Upper lobe of right lung (tissue), 1 donor: ENCODE data around the gene CALM1. TPM values are rescaled to one million over a fixed set of nuclear protein-coding genes. Genes with fewer than 3 reads are reported as not detected.

Source experiments
- ATAC-seq: fragments of 200-7000 bp; cut with Tn5 transposase; one replicate; pipeline ENCODE4 v1.9.1; 2020; ENCODE audit warnings: mild to moderate bottlenecking, moderate library complexity
- DNase-seq: peaks from one replicate; pipeline ENCODE4 v3.0.0-alpha.2; 2020
- H3K27ac ChIP-seq: fragments of 200-600 bp; one replicate; pipeline ENCODE4 v1.8.0; 2022
- H3K27me3 ChIP-seq: fragments of 200-600 bp; one replicate; pipeline ENCODE4 v1.8.0; 2022; ENCODE audit warnings: mild to moderate bottlenecking
- H3K36me3 ChIP-seq: fragments of 200-600 bp; one replicate; pipeline ENCODE4 v1.8.0; 2022
- H3K4me1 ChIP-seq: fragments of 200-600 bp; one replicate; pipeline ENCODE4 v1.8.0; 2022
- H3K4me3 ChIP-seq: fragments of 200-600 bp; one replicate; pipeline ENCODE4 v1.8.0; 2022; ENCODE audit warnings: mild to moderate bottlenecking
- H3K9me3 ChIP-seq: fragments of 200-600 bp; one replicate; pipeline ENCODE4 v1.8.0; 2022
- intact Hi-C: fragments of 100-400 bp; cut with DNase I; formaldehyde crosslinking; loops from one replicate; pipeline ENCODE4 v1.11.0; 2022
- total RNA-seq: library from RNA; stranded (reverse); fragmentation: NEBNext Ultra II Directional; extraction: Animal tissue kit (Norgen Biotek cat#: 25700); gene quantifications from one replicate; pipeline ENCODE4 v1.2.1, GENCODE V29; 2021
- TF ChIP-seq, protein P1 (sequence below): fragments of 200-600 bp; IDR thresholded peaks from one replicate; pipeline ENCODE4 v1.8.0; 2022; ENCODE audit warnings: antibody characterized with exemption
- donor health status: DM: no; HTN: yes; CAD: no; lungs with severe emphysema.

CALM1 gene
- total RNA-seq, 1 donor from 2014 or later = 477 TPM

DNA sequence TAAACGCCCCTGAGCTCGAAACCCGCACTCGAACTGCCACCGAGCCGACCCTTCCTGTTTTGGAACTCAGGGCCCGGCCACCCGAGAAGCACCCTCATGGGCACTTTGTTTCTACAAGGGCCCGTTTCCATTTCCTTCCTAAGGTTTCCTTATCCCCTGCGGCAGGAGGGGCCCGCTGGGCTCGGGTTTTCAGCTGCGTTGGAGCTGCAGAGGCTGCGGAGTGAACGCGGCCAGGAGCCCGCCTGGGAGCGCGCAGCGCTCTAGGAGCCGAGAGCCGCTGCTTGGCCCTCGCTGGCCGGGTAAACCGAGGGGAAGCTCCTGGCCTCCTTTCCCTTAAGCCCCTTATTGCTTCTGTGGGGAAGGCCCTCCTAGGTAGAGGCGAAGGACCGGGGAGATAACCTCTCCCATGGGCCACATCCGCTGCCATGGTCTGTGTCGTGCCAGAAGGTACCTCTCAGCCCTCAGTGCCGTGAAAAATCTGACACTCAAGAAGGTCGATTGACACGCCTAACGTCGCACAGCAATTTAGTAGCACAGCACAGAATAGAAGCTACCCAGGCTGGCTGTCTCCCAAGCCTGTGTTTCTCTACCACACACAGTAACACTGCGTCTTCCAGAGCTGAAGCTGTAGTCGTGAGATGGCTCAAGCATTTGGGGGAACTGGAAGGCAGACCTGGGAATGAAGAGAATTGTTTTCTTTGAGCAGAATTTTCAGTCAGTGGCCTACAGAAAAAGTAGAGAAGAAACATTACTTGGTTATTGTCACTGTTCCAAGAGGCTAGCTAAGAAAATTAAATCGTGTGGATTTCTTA, 12.9 kb upstream of the CALM1 start:
- ATAC-seq (peak; percentile 33), DNase-seq (peak; percentile 84)
- peaks cover 23% of the 10 kb centered on the region for H3K4me1 ChIP-seq
- H3K27me3 ChIP-seq = no peaks in the 10 kb centered on the region
- H3K4me3 ChIP-seq = peak overlapping the region; percentile 64
- no peaks in the 10 kb centered on the region for H3K9me3 ChIP-seq
- no peaks in the 10 kb centered on the region for H3K36me3 ChIP-seq
- peak overlapping the region; percentile 100 for H3K27ac ChIP-seq
- TF ChIP-seq, protein P1, sequence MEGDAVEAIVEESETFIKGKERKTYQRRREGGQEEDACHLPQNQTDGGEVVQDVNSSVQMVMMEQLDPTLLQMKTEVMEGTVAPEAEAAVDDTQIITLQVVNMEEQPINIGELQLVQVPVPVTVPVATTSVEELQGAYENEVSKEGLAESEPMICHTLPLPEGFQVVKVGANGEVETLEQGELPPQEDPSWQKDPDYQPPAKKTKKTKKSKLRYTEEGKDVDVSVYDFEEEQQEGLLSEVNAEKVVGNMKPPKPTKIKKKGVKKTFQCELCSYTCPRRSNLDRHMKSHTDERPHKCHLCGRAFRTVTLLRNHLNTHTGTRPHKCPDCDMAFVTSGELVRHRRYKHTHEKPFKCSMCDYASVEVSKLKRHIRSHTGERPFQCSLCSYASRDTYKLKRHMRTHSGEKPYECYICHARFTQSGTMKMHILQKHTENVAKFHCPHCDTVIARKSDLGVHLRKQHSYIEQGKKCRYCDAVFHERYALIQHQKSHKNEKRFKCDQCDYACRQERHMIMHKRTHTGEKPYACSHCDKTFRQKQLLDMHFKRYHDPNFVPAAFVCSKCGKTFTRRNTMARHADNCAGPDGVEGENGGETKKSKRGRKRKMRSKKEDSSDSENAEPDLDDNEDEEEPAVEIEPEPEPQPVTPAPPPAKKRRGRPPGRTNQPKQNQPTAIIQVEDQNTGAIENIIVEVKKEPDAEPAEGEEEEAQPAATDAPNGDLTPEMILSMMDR = no peak
- intact Hi-C loops = no loop called here

DNA sequence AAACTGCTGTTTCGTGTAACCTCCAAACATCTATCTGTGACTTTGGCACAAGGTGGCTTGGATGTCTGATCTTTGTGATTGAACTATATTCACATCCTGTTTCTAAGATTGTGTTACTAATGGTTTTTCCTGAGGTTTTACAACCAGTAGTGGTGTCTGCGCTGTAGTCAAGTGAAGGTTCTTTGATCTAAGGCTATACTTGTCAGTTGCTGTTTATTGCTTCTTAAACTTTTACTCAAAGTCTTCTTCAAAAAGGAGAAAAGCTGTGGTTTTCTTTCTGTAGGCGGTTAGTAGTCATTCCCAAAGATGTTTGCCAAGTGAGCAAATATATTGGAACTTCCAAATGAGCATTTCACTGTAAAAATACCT, 12.3 kb upstream of the CALM1 start:
- H3K27ac ChIP-seq = peak overlapping the region; percentile 100
- DNase-seq (no peak), ATAC-seq (no peak)
- intact Hi-C loops = no loop called here
- peaks cover 23% of the 10 kb centered on the region for H3K4me1 ChIP-seq
- H3K4me3 ChIP-seq = no peak overlapping the region
- TF ChIP-seq, protein P1 = no peak
- no peaks in the 10 kb centered on the region for H3K9me3 ChIP-seq
- H3K36me3 ChIP-seq = no peaks in the 10 kb centered on the region
- H3K27me3 ChIP-seq = no peaks in the 10 kb centered on the region

DNA sequence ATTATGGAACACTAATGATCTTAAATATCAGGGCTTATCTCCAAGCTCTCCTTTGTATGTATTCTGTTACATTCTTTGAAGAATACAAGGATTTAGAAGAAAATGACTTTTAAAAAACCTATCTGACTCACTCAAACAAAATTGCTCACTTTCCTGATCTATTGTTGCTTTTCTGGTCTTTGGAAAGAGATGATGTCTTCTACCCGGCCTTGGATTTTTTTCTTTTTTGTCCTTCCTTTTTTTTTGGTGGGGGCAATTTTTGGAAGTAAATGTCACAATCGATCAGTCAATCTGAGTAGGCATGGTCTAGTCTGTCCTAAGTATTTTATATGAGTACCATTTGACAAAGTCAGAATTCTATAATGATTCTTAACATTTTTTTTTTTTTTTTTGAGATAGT, 10.5 kb upstream of the CALM1 start:
- Histone ChIP-seq H3K4me1 (peaks cover 23% of the 10 kb centered on the region), H3K4me3 (no peak overlapping the region), H3K27ac (no peak overlapping the region), H3K27me3 (no peaks in the 10 kb centered on the region), H3K36me3 (no peaks in the 10 kb centered on the region), H3K9me3 (no peaks in the 10 kb centered on the region)
- DNase-seq = no peak
- intact Hi-C loops = no loop called here
- ATAC-seq = no peak
- TF ChIP-seq, protein P1 = no peak

DNA sequence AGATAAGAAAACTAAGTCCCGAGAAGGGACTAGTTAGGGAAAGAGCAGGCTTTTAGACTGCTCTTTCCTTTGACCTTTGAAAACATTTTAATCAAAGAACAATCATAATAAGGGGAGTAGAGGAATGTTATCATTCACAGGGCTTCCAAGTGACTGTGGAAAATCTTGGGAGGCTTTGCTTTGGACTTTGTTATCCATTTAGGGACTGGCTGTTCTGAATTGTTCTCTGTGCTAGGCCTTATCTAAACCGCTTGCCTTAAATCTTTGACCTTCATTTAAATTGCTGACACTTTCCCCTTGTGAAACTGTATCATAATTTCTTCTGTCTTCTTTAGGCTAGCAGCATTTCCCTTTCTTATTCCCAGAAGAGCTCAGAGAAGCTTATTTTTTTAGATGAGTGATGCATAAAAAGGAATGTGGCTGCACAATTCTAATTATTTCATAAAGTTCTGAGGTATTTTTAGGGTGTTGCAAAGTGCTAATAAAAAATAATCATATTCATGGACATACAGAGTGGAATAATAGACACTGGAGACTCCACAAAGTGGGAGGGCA, 9.5 kb upstream of the CALM1 start:
- Histone ChIP-seq H3K36me3 (no peaks in the 10 kb centered on the region), H3K4me3 (no peak overlapping the region), H3K27me3 (no peaks in the 10 kb centered on the region), H3K27ac (no peak overlapping the region), H3K9me3 (no peaks in the 10 kb centered on the region), H3K4me1 (peaks cover 15% of the 10 kb centered on the region)
- TF ChIP-seq, protein P1 = no peak
- intact Hi-C loops = no loop called here
- DNase-seq (no peak), ATAC-seq (no peak)

DNA sequence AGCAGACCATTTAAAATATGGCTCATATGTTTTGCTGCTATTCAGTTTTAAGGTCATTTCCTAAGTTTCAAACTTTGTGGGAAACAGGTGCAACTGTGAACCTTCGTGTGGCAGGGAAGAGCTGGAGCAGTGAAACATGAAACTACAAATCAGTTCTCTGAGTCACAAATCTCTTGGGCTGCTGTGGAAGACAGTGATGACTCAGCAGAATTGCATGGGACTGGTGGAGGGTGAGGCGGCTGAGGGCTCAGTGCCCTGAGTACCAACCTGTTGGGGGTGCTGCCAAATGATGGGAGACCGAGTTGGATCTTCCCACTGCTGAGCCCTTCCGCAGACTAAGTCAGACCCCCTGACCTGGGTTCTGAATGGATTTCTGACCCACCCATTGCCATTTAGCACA, 8.4 kb upstream of the CALM1 start:
- TF ChIP-seq, protein P1 = no peak
- no peaks in the 10 kb centered on the region for H3K27me3 ChIP-seq
- intact Hi-C loops = no loop called here
- H3K36me3 ChIP-seq = no peaks in the 10 kb centered on the region
- no peak overlapping the region for H3K4me3 ChIP-seq
- DNase-seq = no peak
- ATAC-seq = no peak
- no peak overlapping the region for H3K27ac ChIP-seq
- peaks cover 15% of the 10 kb centered on the region for H3K4me1 ChIP-seq
- H3K9me3 ChIP-seq = no peaks in the 10 kb centered on the region
